Heart left ventricle (tissue), 16 donors: ENCODE data around the gene ARID3A. TPM values are rescaled to one million over a fixed set of nuclear protein-coding genes. Genes with fewer than 3 reads are reported as not detected.

Source experiments
- ATAC-seq, 4 donors: fragments of 200-7000 bp; cut with Tn5 transposase; one replicate each; pipeline ENCODE4 v1.9.1; 2020 to 2022; ENCODE audit warnings: moderate library complexity in 4 of 4, mild to moderate bottlenecking in 3 of 4, moderate number of reproducible peaks in 1 of 4
- DNase-seq, 5 donors: peaks; one replicate each; pipeline ENCODE4 v3.0.0-alpha.2; 2020
- H3K27ac ChIP-seq, 12 donors: fragments of 200-600 bp; sonication (generic) in 4 of 12; one replicate each; pipeline versions ENCODE4 v1.5.0 to v1.8.0; 2016 to 2022; ENCODE audit warnings: mild to moderate bottlenecking in 2 of 12
- H3K27me3 ChIP-seq, 9 donors: fragments of 200-600 bp; sonication (generic) in 2 of 9; one replicate each; pipeline versions ENCODE4 v1.5.1 to v1.8.0; 2016 to 2022; ENCODE audit warnings: mild to moderate bottlenecking in 3 of 9
- H3K36me3 ChIP-seq, 9 donors: fragments of 200-600 bp; sonication (generic) in 2 of 9; one replicate each; pipeline versions ENCODE4 v1.5.0 to v1.8.0; 2018 to 2022; ENCODE audit warnings: mild to moderate bottlenecking in 2 of 9
- H3K4me1 ChIP-seq, 12 donors: fragments of 200-600 bp; sonication (generic) in 4 of 12; one replicate each; pipeline versions ENCODE4 v1.5.0 to v1.8.0; 2016 to 2022; ENCODE audit warnings: mild to moderate bottlenecking in 3 of 12
- H3K4me3 ChIP-seq, 12 donors: fragments of 200-600 bp; sonication (generic) in 4 of 12; one replicate each; pipeline versions ENCODE4 v1.5.0 to v1.8.0; 2017 to 2022; ENCODE audit warnings: mild to moderate bottlenecking in 9 of 12, moderate library complexity in 4 of 12
- H3K9me3 ChIP-seq, 12 donors: fragments of 200-600 bp; sonication (generic) in 4 of 12; one replicate each; pipeline versions ENCODE4 v1.5.0 to v1.8.0; 2016 to 2022; ENCODE audit warnings: mild to moderate bottlenecking in 1 of 12
- CTCF ChIP-seq, 12 donors: fragments of 200-600 bp; sonication (generic) in 4 of 12; IDR thresholded peaks; one replicate each; pipeline versions ENCODE4 v1.5.0 to v1.8.0; 2018 to 2022; ENCODE audit warnings: antibody characterized with exemption in 12 of 12, mild to moderate bottlenecking in 5 of 12
- POLR2A ChIP-seq, 2 donors: fragments of 450-650 bp; IDR thresholded peaks; one replicate each; pipeline ENCODE4 v1.6.1; 2017; ENCODE audit warnings: antibody characterized with exemption in 2 of 2, mild to moderate bottlenecking in 2 of 2, moderate library complexity in 2 of 2
- WGBS, 4 donors: extraction: QIAGEN DNeasy Blood & Tissue Kit in 2 of 4; methylation state at CpG; one replicate each; pipeline versions ENCODE4 v1.1.5 to v1.1.7; 2013 to 2018; 5-methylcytosine and 5-hydroxymethylcytosine counted together
- intact Hi-C, 10 donors: fragments of 100-400 bp; cut with DNase I; formaldehyde crosslinking; loops; one replicate each; pipeline versions ENCODE4 v1.11.1 to v1.14.2; 2022
- polyA plus RNA-seq, 2 donors: library from polyadenylated mRNA; stranded (reverse); fragments of 200-250 nt; gene quantifications; one replicate each; pipeline ENCODE4 v1.2.3, GENCODE V29; 2013
- total RNA-seq, 9 donors: library from RNA; depleted of rRNA in 2 of 9; stranded (reverse); fragments of >200 nt in 2 of 9; fragmentation: NEBNext Ultra II Directional in 3 of 9; extraction: Animal tissue kit (Norgen Biotek cat#: 25700) in 3 of 9; gene quantifications; one replicate each; pipeline versions ENCODE4 v1.1.0 to v1.2.4, GENCODE V29; 2016 to 2023
- donor health status: ischemic (EF 13 %, LVEDD 7.1; RV severe dilation, severe dysfunction).
- donor health status: healthy with polysubstance abuse.
- donor health status: DM: no; HTN: yes; CAD: no.
- donor health status: DM: no; HTN: no; CAD: no.
- donor health status: ischemic (EF 25% LVEDD 6.9; RV normal size, moderate dysfunction).
- donor health status: ischemic (EF 25% LVEDD 5.7; RV mildly dilated, moderate dysfunction).
- donor health status: healthy.
- donor health status: DM: yes; HTN: yes; CAD: no.
- donor health status: ischemic (EF 35%, LVEDD 5.7; RV mildly dilated, moderate dysfunction).
- donor health status: nonischemic (EF 11% LVEDD 7.7; RV severe dilation, severe dysfunction).
- donor health status: DM: yes; HTN: yes; CAD: no.
- donor health status: PGD.
- donor health status: ischemic (EF 29% LVEDD 5.4; RV normal size, mild dysfunction).
- donor health status: nonischemic (EF 23%, LVEDD 6.1; RV moderate dilation, normal function).

ARID3A gene
- total and polyA plus RNA-seq, 11 donors: 1.9 to 15.7 (median 5.8) TPM

- TF ChIP-seq CTCF (IDR thresholded peaks at IDR 0.05) (no peak), POLR2A (IDR thresholded peaks at IDR 0.05) (no peak)
- no peaks in the 10 kb centered on the region for H3K27me3 ChIP-seq
- H3K4me3 ChIP-seq: no peak overlapping the region
- peaks cover 0 to 10% (median 0%) of the 10 kb centered on the region in 9 donors for H3K36me3 ChIP-seq
- intact Hi-C loops: no loop called here
- peaks cover 0 to 4% (median 0%) of the 10 kb centered on the region in 12 donors for H3K9me3 ChIP-seq
- 77 to 84% (median 81%) methylated on average over 22 of the region's 22 CpGs for WGBS, 4 donors
- H3K27ac ChIP-seq: no peak overlapping the region
- peaks cover 0 to 32% (median 4%) of the 10 kb centered on the region in 12 donors for H3K4me1 ChIP-seq
- DNase-seq: no peak
- no peak for ATAC-seq
Measured at GRCh38 chr19:944663-945241, 18.9 kb downstream of the ARID3A start.

GRCh38 chr19:945401-946252 is 19.8 kb downstream of the ARID3A start:
- ATAC-seq: no peak
- Histone ChIP-seq H3K36me3 (peaks cover 0 to 10% (median 0%) of the 10 kb centered on the region in 9 donors), H3K4me3 (no peak overlapping the region), H3K4me1 (peaks cover 0 to 23% (median under 1%) of the 10 kb centered on the region in 12 donors), H3K27me3 (no peaks in the 10 kb centered on the region), H3K9me3 (peaks cover 0 to 4% (median 0%) of the 10 kb centered on the region in 12 donors), H3K27ac (no peak overlapping the region)
- 86 to 94% (median 88%) methylated on average over 20 to 37 of the region's 37 CpGs for WGBS, 4 donors
- TF ChIP-seq POLR2A (IDR thresholded peaks at IDR 0.05): no peak
- TF ChIP-seq CTCF (IDR thresholded peaks at IDR 0.05): no peak
- no peak for DNase-seq
- intact Hi-C loops: no loop called here

GRCh38 chr19:947090-947706 is 21.4 kb downstream of the ARID3A start:
- 83 to 92% (median 90%) methylated on average over 26 to 30 of the region's 30 CpGs for WGBS, 4 donors

More at GRCh38 chr19:947090-947706, 21.4 kb downstream of the ARID3A start:
- Histone ChIP-seq H3K9me3 (peaks cover 0 to 4% (median 0%) of the 10 kb centered on the region in 12 donors), H3K27me3 (no peaks in the 10 kb centered on the region), H3K4me1 (peaks cover 0 to 15% (median 0%) of the 10 kb centered on the region in 12 donors), H3K4me3 (no peak overlapping the region), H3K36me3 (peaks cover 0 to 10% (median 0%) of the 10 kb centered on the region in 9 donors), H3K27ac (peak overlapping the region in 1 of 12 donors; percentile 13)
- TF ChIP-seq POLR2A (IDR thresholded peaks at IDR 0.05) (no peak), CTCF (IDR thresholded peaks at IDR 0.05) (no peak)
- DNase-seq (no peak), ATAC-seq (no peak)
- intact Hi-C loops: no loop called here
